NOMO-1 treated with DMSO at 0.1 percent for 48 hours (cell line): ENCODE measurements around the gene GLT6D1.
A peak's percentile ranks its signal among the peaks of the same experiment; 100 is the strongest.

Source experiments
- DNase-seq: peaks from one replicate; lab custom pipeline; 2025; ENCODE audit not compliant: unreplicated experiment; lab: John Stamatoyannopoulos, UW

Gene GLT6D1

DNA sequence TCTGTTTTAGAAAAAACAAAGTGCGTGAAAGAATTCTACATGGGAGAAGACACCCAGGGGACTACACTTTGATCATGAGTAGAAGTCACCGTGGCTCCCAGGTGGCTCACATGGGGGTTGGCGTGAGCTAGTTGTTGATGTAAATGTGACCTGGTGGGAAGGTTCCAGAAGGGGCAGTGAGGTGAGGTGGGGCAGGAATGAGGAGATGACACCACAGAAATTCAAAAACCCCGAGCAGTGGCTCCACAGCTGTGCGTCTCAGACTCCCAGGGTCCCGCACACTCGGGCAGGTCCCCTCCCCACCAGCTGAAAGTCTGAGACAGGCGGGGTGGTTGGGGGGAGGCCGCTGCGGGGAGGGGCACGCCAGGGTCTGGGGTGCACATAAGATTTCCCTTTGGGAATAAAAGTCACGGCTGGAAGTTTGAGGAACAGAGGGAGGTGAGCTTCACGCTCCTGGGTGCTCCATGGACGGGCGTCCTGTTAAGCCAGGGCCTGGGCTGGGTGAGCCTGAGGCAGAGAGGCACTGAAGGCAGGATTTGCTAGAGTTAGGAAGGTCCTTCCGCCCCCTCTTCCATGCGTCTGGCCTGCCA lies 29.9 kb downstream of the GLT6D1 start:
- DNase-seq, result no peak

DNA sequence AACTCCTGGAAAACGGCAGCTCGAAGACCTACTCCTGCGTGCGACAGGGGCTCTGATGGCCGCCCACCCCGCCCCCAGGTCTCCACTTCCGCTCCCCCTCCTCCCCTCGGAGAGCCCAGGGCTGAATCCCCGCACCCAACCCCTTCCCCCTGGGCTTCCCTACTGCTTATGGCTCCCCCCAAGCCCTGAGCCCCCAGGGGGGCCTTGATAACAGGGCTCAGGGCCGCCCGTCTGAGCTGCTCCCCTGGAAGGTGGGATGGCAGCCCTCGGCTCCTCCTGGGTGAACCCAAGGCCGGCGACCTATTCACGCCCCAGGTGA lies 30.4 kb downstream of the GLT6D1 start:
- DNase-seq, result no peak

GRCh38 chr9:135608294-135608998 lies 30.9 kb downstream of the GLT6D1 start:
- no peak for DNase-seq

- DNase-seq, result no peak
Measured at GRCh38 chr9:135607401-135608293, 31.7 kb downstream of the GLT6D1 start.

GRCh38 chr9:135606885-135607259 lies 32.5 kb downstream of the GLT6D1 start:
- DNase-seq, result no peak

GRCh38 chr9:135605238-135605781 lies 34.0 kb downstream of the GLT6D1 start:
- DNase-seq, result no peak

GRCh38 chr9:135604437-135605237 lies 34.7 kb downstream of the GLT6D1 start:
- no peak for DNase-seq

DNA sequence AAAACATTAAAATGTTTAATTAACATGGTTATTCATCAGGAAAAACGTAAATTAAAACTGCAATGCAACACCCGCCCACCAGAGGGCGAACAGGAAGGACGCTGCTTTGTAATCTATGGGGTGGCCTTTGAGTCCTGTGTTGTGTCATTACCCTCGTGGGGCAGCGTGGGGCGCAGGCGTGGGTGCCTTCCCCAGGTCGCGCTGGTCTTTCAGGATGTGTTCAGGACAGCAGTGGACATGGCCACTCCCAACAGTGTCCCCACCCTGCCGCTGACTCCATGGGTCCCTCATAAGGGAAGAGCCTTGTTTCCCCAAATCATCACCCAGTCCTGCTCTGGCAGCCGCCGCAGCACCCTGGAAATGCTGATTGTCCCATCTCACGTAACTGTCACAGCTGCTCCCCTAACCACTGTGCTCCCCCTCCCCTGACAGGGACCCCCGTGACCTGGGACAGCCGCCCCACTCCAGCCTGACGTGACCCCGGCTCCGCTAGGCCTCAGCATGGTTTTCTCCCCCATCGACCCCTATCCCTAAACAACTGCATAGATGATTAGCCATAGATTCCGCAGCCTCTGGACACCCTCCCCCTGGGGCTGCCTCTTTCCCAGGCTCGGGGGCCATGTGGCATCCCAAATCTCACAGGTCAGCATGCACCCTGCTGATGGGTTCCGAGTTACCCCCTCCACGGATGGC lies 36.4 kb downstream of the GLT6D1 start:
- DNase-seq, result peak; percentile 44

DNA sequence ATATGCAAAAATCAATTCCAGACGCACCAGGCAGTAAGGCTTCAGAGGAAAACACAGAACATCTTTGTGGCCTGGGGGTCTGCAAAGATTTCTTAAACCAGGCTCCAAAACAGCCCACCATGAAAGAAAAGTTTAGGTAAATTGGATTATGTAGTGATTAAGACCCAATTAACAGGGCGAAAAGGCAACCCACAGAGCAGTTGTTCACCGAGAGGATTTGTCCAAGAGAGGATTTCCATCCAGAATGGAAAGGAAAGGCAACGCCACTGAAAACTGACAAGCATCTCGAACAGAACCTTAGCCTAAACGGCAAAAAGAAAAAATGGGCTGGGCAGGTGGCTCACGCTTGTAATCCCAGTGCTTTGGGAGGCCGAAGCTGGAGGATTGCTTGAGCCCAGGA lies 37.4 kb downstream of the GLT6D1 start:
- DNase-seq, result no peak

- no peak for DNase-seq
Measured at GRCh38 chr9:135600296-135600817, 39.0 kb downstream of the GLT6D1 start.

- DNase-seq, result no peak
Measured at GRCh38 chr9:135596211-135596610, 43.1 kb downstream of the GLT6D1 start.

- DNase-seq, result no peak
Measured at GRCh38 chr9:135592625-135593024, 46.7 kb downstream of the GLT6D1 start.

- DNase-seq, result no peak
Measured at GRCh38 chr9:135592331-135592590, 47.1 kb downstream of the GLT6D1 start.

DNA sequence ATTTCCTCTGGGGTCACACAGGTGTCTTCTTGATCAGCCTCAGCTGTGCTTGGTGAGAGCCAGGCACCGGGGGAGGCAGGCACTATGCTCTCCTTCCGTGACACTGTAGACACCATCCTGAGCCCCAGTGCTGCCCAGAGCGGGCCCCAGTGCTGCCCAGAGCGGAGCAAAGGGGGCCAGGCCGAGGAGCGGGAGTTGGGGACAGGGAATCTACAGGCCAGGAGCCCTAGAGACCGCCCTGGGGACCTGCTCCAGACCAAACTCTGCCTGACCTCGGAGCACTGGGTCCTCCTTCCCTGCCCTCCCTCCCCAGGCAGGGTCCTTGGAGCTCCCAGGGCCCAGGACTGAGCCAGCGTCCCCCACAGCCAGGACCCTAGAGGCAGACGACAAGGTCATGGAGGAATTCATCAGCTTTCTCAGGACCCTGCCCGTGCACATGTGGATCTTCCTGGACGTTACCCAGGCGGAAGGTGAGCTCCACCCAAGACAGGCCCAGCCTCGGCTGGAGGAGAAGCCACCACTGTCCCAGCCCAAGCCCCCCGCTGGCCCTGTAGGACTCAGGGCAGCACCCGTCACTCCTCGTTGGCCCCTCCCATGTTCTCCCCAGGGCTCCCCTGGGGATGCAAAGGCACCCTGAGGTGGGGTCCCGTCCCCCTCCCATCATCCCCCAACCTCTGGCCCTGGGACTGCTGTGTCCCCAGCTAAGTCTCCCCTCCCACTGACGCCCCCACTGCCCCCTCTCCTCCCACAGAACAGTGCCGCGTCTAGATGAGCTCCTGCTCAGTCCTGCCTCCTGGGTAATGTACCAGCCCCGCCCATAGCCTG lies 47.6 kb downstream of the GLT6D1 start:
- no peak for DNase-seq

GRCh38 chr9:135590486-135591079 lies 48.8 kb downstream of the GLT6D1 start:
- DNase-seq, result no peak

GRCh38 chr9:135589596-135590485 lies 49.5 kb downstream of the GLT6D1 start:
- no peak for DNase-seq

DNA sequence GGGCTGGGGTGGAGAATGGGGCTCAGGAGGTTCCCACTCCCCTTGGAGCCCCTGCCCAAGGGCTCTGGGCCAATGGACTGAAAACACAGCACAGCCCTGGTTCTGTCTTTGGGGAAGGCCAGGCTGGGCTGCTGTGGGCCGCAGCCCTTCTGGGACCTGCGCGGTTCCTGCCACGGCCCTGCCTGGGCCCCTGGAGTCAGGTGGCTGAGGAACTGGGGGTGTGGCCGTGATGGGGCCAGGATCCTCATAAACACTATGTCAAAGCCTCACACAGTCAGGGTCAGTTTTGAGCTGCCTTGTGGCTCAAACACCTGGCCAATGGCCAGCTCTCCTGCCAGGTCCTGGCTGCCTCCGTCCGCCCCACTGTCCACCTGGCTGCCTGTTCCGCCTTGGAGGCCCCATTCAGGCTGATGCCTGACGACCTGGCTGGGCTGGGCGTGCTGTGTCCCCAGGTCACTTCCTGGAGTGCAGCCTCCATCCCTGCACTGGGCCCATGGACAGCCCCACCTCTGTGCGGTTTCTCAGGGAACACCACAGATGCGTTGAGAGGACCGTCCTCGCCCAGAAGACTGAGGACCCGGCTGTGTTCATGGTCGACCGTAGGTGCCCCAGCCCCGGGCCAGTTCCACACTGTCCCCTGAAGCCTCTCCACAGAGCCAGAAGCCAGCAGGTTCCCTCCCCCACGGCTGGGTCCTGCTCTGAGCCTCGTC lies 50.3 kb downstream of the GLT6D1 start:
- no peak for DNase-seq

DNA sequence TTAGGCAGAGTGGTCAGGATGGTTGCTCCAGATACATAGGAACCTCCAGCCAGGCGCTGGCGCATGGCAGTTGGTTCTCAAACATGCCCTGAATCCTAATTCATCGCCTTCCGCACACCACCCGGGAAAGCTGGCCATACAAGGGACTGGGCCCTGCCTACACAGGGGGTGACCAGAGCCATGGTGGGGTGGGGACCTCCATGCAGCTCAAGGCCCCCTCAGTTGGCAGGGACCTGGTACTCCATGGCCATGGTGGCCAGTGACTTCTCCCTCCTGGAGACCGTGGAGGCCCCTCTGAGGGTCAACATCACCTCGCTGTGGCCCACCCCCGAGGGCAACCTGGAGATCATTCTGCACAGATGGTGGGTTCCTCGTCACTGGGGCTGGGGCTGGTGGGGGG lies 51.0 kb downstream of the GLT6D1 start:
- no peak for DNase-seq
